Measurements from ENCODE around the gene DUSP5. TPM values are rescaled to one million over a fixed set of nuclear protein-coding genes. Genes with fewer than 3 reads are reported as not detected.
A peak's percentile ranks its signal among the peaks of the same experiment; 100 is the strongest.

DUSP5 gene
- total and polyA plus RNA-seq, 10 of the 15 experiments (the other 5 are each of a cell fraction or from before 2014, with no cell fraction given), result 2.1 to 95.9 (median 23.4) TPM

DNA sequence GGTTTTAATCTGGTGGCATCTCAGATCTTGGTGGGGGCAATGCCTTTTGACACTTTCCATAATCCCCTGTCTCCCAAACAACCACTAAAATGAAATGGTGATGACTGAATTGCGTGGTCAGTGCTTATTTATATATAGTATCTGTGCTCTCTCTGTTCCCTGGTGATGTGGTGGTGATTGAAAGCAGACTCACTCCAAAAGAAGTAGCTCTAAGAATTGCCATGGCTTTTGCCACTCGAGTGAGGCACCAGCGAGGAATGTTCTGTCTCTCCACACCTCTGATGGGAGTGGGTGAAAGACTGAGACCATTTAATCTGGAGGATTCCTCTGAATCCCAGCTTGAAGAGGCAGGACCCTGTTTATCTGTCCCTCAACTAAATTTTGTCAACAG, 2.8 kb downstream of the DUSP5 start (continued):
- TF ChIP-seq, protein P1, sequence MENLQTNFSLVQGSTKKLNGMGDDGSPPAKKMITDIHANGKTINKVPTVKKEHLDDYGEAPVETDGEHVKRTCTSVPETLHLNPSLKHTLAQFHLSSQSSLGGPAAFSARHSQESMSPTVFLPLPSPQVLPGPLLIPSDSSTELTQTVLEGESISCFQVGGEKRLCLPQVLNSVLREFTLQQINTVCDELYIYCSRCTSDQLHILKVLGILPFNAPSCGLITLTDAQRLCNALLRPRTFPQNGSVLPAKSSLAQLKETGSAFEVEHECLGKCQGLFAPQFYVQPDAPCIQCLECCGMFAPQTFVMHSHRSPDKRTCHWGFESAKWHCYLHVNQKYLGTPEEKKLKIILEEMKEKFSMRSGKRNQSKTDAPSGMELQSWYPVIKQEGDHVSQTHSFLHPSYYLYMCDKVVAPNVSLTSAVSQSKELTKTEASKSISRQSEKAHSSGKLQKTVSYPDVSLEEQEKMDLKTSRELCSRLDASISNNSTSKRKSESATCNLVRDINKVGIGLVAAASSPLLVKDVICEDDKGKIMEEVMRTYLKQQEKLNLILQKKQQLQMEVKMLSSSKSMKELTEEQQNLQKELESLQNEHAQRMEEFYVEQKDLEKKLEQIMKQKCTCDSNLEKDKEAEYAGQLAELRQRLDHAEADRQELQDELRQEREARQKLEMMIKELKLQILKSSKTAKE (IDR thresholded peaks at IDR 0.05; ENCODE audit: low read depth, poor library complexity, severe bottlenecking), result no peak
- TF ChIP-seq, protein P2, sequence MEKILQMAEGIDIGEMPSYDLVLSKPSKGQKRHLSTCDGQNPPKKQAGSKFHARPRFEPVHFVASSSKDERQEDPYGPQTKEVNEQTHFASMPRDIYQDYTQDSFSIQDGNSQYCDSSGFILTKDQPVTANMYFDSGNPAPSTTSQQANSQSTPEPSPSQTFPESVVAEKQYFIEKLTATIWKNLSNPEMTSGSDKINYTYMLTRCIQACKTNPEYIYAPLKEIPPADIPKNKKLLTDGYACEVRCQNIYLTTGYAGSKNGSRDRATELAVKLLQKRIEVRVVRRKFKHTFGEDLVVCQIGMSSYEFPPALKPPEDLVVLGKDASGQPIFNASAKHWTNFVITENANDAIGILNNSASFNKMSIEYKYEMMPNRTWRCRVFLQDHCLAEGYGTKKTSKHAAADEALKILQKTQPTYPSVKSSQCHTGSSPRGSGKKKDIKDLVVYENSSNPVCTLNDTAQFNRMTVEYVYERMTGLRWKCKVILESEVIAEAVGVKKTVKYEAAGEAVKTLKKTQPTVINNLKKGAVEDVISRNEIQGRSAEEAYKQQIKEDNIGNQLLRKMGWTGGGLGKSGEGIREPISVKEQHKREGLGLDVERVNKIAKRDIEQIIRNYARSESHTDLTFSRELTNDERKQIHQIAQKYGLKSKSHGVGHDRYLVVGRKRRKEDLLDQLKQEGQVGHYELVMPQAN (conservative IDR thresholded peaks at IDR 0.05), result no peak
- no peak for TF ChIP-seq ZNF274 (IDR thresholded peaks at IDR 0.05; ENCODE audit: insufficient read depth, insufficient read length)
- TF ChIP-seq CREB1 (IDR thresholded peaks at IDR 0.05; ENCODE audit: low read depth), result no peak
- peak; percentile 6 for TF ChIP-seq SMAD1 (IDR thresholded peaks at IDR 0.05; ENCODE audit: low read depth, partially characterized antibody)
- no peak for TF ChIP-seq KLF5 (IDR thresholded peaks at IDR 0.05; ENCODE audit: partially characterized antibody)
